ENCODE results near the gene ROR1. TPM values are rescaled to one million over a fixed set of nuclear protein-coding genes. Genes with fewer than 3 reads are reported as not detected.

Gene ROR1
- total RNA-seq, 4 donors from 2014 or later: 2.6 to 37.6 (median 11.5) TPM

DNA sequence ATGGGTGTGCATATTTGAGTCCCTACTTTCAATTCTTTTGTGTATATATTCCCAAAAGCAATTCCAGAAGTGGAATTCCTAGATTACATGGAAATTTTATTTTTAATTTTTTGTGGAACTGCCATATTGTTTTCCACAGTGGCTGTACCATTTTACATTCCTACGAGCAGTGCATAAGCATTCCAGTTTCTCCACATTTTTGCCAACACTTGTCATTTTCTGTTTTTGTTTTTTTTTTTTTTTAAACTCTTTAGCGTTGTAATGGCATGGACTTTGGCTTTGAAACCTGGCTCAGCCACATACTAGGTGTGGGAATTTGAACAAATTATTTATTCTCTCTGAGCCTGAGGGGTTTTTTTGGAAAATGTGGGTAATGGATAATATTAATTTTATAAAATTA lies 215.1 kb downstream of the ROR1 start:
- H3K4me1 ChIP-seq: no peaks in the 10 kb centered on the region
- no peak overlapping the region for H3K4me3 ChIP-seq
- DNase-seq: no peak
- H3K9me3 ChIP-seq: no peaks in the 10 kb centered on the region
- H3K36me3 ChIP-seq: no peaks in the 10 kb centered on the region
- no peak overlapping the region for H3K27ac ChIP-seq
- no peaks in the 10 kb centered on the region for H3K27me3 ChIP-seq
- no peak for TF ChIP-seq POLR2A (IDR thresholded peaks at IDR 0.05)
- TF ChIP-seq, protein P1, sequence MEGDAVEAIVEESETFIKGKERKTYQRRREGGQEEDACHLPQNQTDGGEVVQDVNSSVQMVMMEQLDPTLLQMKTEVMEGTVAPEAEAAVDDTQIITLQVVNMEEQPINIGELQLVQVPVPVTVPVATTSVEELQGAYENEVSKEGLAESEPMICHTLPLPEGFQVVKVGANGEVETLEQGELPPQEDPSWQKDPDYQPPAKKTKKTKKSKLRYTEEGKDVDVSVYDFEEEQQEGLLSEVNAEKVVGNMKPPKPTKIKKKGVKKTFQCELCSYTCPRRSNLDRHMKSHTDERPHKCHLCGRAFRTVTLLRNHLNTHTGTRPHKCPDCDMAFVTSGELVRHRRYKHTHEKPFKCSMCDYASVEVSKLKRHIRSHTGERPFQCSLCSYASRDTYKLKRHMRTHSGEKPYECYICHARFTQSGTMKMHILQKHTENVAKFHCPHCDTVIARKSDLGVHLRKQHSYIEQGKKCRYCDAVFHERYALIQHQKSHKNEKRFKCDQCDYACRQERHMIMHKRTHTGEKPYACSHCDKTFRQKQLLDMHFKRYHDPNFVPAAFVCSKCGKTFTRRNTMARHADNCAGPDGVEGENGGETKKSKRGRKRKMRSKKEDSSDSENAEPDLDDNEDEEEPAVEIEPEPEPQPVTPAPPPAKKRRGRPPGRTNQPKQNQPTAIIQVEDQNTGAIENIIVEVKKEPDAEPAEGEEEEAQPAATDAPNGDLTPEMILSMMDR (IDR thresholded peaks at IDR 0.05): no peak
- intact Hi-C loops (cut with DNase I; ENCODE audit: low total_unique reads): no loop called here

DNA sequence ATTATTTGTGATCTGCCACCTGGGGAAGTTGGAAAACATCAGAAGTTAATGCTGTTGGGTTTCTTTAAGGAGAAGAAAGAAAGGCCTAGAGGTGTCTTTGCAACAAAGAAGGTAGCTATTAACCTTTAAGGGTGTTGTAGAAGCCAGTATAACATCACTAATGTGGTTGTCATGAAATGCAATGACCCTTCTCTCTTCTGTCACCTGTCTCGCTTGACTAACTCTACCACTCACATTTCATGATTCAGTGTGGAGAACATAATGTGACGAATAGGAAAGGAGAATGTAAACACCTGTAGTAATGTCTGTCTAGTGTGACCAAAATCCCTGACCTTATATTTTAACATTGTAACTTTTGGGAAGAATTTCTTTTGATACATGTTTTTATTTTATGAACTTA lies 217.9 kb downstream of the ROR1 start:
- no peak for DNase-seq
- Histone ChIP-seq H3K36me3 (no peaks in the 10 kb centered on the region), H3K4me3 (no peak overlapping the region), H3K27me3 (no peaks in the 10 kb centered on the region), H3K9me3 (no peaks in the 10 kb centered on the region), H3K4me1 (no peaks in the 10 kb centered on the region), H3K27ac (no peak overlapping the region)
- intact Hi-C loops (cut with DNase I; ENCODE audit: low total_unique reads): no loop called here
- no peak for TF ChIP-seq POLR2A (IDR thresholded peaks at IDR 0.05)
- TF ChIP-seq, protein P1 (IDR thresholded peaks at IDR 0.05): no peak

DNA sequence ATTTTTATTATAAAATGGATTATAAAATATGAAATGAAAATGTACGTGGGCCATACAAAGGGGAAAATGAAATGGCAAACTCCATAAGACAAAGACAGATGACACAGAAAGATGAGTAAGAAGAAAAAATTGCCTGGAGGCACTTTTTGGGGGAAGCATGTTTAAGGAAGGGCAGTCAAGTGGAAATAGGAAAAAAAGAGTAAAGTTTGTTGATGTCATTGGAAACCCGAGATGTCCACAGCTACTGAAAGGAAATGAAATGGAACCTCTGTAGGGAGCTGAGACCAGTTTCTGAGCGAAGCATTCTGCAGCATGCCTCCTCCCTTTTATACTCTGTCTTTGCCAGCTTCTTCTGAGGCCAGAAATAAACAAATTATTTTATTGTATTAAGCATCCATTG lies 226.2 kb downstream of the ROR1 start:
- Histone ChIP-seq H3K27ac (no peak overlapping the region), H3K9me3 (no peaks in the 10 kb centered on the region), H3K36me3 (no peaks in the 10 kb centered on the region), H3K4me1 (no peaks in the 10 kb centered on the region), H3K4me3 (no peak overlapping the region), H3K27me3 (no peaks in the 10 kb centered on the region)
- TF ChIP-seq, protein P1 (IDR thresholded peaks at IDR 0.05): no peak
- no peak for TF ChIP-seq POLR2A (IDR thresholded peaks at IDR 0.05)
- no peak for DNase-seq
- intact Hi-C loops (cut with DNase I; ENCODE audit: low total_unique reads): no loop called here

DNA sequence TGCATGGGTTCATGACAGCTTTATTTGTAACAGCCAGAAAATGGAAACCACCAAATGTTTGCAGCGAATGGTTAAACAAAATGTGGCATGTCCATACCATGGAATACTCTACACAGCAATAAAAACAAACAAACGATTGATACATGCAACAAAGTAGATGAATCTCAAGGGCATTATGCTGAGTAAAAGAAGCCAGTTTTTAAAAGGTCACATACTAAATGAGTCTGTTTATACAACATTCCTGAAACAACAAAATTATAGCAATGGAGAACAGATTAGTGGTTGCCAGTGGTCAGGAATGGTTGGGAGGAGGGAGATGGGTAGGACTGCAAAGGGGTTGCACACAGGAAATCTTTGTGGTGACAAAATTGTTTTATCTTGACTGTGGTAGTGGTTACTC lies 227.2 kb downstream of the ROR1 start:
- Histone ChIP-seq H3K36me3 (no peaks in the 10 kb centered on the region), H3K27ac (no peak overlapping the region), H3K4me1 (no peaks in the 10 kb centered on the region), H3K9me3 (no peaks in the 10 kb centered on the region), H3K4me3 (no peak overlapping the region), H3K27me3 (no peaks in the 10 kb centered on the region)
- DNase-seq: no peak
- TF ChIP-seq, protein P1 (IDR thresholded peaks at IDR 0.05): no peak
- no peak for TF ChIP-seq POLR2A (IDR thresholded peaks at IDR 0.05)
- intact Hi-C loops (cut with DNase I; ENCODE audit: low total_unique reads): no loop called here

DNA sequence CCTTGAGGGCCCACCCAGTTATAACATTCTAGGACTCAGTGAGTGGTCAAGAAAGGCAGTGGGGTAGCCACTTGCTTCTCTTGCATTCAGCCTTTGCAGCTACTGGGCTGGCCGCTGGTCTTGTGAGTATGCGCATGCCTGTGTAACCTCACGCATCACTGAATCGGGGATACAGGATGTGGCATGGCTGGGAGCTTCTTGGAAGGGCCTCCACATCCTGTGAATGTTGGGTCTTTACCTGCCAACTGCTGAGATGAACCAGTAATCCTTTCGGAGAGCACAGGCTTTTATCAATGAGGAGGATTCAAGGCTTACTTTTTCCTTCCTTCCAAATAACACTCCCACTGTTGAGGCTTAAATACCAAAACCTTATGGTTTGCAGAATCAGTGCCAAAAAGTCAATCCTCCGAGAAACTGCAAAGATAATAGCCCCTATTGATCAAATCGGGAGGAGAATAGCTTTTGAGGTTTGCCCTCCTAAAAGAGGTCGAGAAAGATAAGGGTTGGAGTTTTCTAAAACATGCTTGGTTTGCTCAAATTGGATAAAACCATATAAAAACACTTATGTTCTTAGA lies 230.7 kb downstream of the ROR1 start:
- DNase-seq: no peak
- no peaks in the 10 kb centered on the region for H3K27me3 ChIP-seq
- H3K4me3 ChIP-seq: no peak overlapping the region
- no peaks in the 10 kb centered on the region for H3K4me1 ChIP-seq
- H3K9me3 ChIP-seq: no peaks in the 10 kb centered on the region
- intact Hi-C loops (cut with DNase I; ENCODE audit: low total_unique reads): no loop called here
- TF ChIP-seq, protein P1 (IDR thresholded peaks at IDR 0.05): no peak
- TF ChIP-seq POLR2A (IDR thresholded peaks at IDR 0.05): no peak
- no peaks in the 10 kb centered on the region for H3K36me3 ChIP-seq
- H3K27ac ChIP-seq: no peak overlapping the region

All from uterus (tissue), 4 donors.